HG03135 (cell line): ENCODE results near the gene C19orf67.
A peak's percentile ranks its signal among the peaks of the same experiment; 100 is the strongest.

Source experiments
- ATAC-seq: cut with Tn5 transposase; IDR thresholded peaks from one replicate; pipeline ENCODE4 v1.9.1; 2021; ENCODE audit warnings: mild to moderate bottlenecking, moderate library complexity; ENCODE audit not compliant: unreplicated experiment

Gene C19orf67

GRCh38 chr19:14088634-14089411 is 3.2 kb upstream of the C19orf67 start:
- no peak for ATAC-seq

- ATAC-seq = no peak
These were observed 515 bp upstream of the C19orf67 start for GRCh38 chr19:14086098-14086497.

GRCh38 chr19:14082675-14082960 is 3.0 kb downstream of the C19orf67 start:
- ATAC-seq = no peak

- peak; percentile 10 for ATAC-seq
These were observed 3.5 kb downstream of the C19orf67 start for GRCh38 chr19:14081797-14082674.

GRCh38 chr19:14080887-14081796 is 4.4 kb downstream of the C19orf67 start:
- ATAC-seq = peak; percentile 79

- no peak for ATAC-seq
These were observed 7.2 kb downstream of the C19orf67 start for GRCh38 chr19:14078411-14078810.

- no peak for ATAC-seq
These were observed 11.4 kb downstream of the C19orf67 start for GRCh38 chr19:14073925-14074838.

- ATAC-seq = peak; percentile 41
These were observed 12.2 kb downstream of the C19orf67 start for GRCh38 chr19:14073261-14073924.

GRCh38 chr19:14072535-14073260 is 12.9 kb downstream of the C19orf67 start, which contains the start of gene MISP3:
Gene MISP3 (plus strand): TSS chr19:14072786. CDS start chr19:14073310, 524 bp downstream.
- no peak for ATAC-seq

GRCh38 chr19:14070268-14071050 is 15.1 kb downstream of the C19orf67 start:
- no peak for ATAC-seq

- no peak for ATAC-seq
These were observed 19.4 kb downstream of the C19orf67 start for GRCh38 chr19:14066134-14066533.

GRCh38 chr19:14063105-14063504 is 22.5 kb downstream of the C19orf67 start:
- ATAC-seq = no peak

GRCh38 chr19:14062558-14062855 is 23.1 kb downstream of the C19orf67 start:
- no peak for ATAC-seq

GRCh38 chr19:14061751-14062557 is 23.6 kb downstream of the C19orf67 start, which contains the start of gene PALM3:
Gene PALM3 (minus strand): TSS chr19:14062076. CDS start chr19:14061980, 96 bp downstream.
- no peak for ATAC-seq

GRCh38 chr19:14061081-14061749 is 24.4 kb downstream of the C19orf67 start:
- no peak for ATAC-seq

- ATAC-seq = no peak
These were observed 25.9 kb downstream of the C19orf67 start for GRCh38 chr19:14059652-14060155.
